Stimulated activated CD8-positive, alpha-beta memory T cell treated with anti-CD3 and anti-CD28 coated beads, Interleukin-15, amount 100 ng/mL, for 1 hour (primary cell): ENCODE measurements around the gene CDC25A.

Experiments
- DNase-seq: peaks from one replicate; pipeline ENCODE4 v3.0.0-alpha.2; 2020; ENCODE audit warnings: low read depth

The CDC25A gene

GRCh38 chr3:48194446-48195071 is 6.3 kb upstream of the CDC25A start:
- no peak for DNase-seq

DNA sequence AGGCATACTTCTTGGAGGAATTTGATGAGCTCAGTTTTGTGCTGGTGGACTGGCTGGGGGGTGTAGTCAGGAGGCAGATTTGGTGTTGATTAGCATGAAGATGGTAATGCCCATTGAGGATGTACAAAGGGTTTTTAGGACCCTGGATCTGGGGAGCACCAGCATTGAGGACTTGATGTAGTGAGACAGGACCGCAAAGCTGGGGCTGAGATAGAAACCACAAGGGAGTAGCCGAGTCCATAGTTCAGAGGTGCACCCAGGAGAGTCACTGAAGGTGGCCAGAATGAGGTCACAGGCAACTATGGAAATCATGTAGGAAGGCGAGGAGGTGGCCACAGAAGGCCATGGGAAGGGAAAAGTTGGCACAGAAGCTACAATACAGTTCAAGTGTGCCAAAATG is 2.7 kb upstream of the CDC25A start:
- DNase-seq: no peak

DNA sequence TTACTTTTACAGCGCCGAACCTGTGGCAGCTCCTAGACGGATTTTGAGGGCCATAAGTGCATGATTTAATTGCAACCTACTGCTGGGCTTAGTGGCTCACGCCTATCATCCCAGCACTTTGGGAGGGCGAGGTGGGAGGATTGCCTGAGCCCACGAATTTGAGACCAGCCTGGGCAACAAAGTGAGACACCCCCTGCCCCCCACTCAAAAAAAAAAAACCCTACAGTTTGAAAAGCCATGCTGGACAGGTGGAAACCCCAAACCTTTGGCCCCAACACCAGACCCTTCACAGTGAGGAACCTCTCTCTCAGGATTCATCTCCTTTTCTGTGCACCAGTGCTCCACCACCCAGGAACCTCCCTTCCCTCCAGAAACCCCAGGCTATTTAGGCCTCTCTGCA is 1.1 kb upstream of the CDC25A start:
- no peak for DNase-seq

DNA sequence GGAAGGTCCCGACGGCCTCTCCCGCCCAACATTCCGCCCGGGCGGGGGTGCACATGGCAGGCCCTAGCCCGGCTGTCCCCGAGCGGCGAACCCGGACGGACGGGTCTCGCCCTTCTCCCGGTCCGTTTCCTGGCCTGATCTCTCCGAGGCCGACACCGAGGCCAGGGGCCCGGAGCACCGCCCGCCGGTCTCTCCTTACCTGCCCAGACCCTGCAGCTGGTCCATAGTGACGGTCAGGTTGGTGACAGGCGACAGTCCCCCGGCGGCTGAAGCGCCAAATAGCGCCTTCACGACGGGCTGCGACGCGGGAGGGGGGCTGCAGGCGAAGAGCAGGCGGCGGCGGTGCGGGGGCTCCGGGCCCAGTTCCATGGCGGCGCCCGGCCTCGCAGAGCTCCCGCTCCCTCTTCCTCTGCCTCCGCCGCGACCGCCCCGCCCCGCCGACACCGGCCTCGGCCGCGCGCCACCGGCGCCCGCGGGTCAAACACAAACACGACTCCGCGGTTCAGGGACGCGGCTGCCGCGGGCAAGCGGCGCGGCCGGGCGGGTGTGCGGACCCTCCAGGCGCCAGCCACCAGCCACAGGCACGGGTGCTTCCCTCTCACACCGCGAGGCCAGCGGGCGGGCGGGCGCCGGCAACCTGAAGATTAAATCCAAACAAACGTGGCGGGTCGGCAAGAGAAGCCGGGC is 495 bp downstream of the CDC25A start:
- DNase-seq: no peak

DNA sequence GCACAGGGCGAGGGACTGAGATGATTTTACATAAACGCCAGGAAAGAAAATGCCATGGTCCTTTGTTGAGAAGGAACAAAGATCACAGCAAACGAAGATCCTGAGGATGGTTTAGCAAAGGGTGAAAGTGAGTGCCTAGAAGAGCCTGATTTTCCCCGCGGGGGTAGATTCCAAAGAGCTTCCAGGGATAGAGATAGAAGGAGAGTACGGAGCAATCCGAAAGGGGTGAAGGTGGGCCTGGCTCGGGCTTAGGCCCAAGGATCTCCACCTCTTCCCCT is 977 bp downstream of the CDC25A start:
- DNase-seq: no peak

DNA sequence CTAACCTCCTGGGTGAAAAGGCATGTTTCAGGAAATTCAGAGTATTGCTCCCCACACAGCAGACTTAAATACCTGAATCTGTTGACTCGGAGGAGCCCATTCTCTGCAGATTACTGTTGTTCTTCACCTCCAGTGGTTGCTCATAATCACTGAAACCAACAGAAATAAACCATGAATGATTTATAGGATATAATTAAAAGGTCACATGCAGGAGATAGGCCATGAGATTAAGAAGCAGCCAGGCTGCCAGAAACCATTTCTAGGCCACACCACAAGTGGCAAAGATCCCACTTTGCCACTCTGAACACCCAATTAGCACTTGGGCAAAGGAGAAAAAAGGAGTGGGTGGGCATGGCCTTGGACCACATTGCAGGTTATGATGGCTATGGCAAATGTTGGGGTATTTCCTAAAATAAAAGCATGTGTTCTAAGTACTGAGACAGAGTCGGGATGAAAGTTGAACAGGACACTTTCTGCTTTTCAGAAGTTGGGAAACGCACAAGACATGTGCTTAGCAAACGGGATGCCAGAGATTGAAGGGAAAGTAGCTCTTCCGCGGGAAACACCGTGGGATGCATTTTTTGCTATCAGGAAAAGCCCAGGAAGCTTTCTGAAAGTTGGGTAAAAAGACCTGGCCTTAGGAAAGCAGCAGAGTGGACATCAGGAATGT is 1.5 kb downstream of the CDC25A start:
- no peak for DNase-seq

- no peak for DNase-seq
Observed at GRCh38 chr3:48185129-48185528, 3.1 kb downstream of the CDC25A start.

GRCh38 chr3:48184299-48184698 is 3.9 kb downstream of the CDC25A start:
- DNase-seq: no peak

DNA sequence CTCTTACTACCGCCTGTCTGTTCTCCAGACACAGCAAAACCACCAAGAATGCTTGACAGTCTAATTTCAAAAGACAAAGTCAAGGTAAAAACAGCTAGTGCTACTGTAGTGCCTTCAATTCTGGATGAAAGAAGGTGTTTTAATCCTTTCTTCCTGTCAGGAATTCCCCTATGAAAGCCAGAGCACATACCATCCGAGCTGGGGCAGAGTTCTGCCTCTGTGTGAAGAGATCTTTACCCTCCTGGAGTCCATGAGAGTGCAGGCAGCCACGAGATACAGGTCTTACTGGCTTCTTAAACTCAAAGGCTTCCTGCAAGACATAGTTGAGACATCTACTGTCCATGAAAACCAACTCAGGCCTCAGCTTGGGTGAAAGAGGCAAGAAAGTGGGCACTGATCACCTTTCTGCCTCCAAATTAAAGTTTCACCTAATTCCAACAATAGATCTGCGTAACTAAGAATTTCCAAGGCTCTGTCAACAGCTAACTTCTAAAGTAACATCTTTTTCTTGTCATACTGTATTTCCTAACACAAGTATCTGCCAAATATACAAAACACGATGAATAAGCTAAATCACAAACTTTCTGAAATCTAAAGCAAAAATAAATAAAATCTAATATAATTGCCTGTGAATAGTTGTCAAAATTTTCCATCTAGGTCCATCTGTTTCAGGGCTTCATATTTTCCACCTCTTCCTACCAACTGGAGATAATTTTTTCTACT is 7.5 kb downstream of the CDC25A start:
- DNase-seq: no peak

GRCh38 chr3:48180021-48180420 is 8.2 kb downstream of the CDC25A start:
- no peak for DNase-seq

- DNase-seq: no peak
Observed at GRCh38 chr3:48178072-48178471, 10.1 kb downstream of the CDC25A start.

GRCh38 chr3:48157950-48158376 is 30.3 kb downstream of the CDC25A start:
- DNase-seq: peak; percentile 29

DNA sequence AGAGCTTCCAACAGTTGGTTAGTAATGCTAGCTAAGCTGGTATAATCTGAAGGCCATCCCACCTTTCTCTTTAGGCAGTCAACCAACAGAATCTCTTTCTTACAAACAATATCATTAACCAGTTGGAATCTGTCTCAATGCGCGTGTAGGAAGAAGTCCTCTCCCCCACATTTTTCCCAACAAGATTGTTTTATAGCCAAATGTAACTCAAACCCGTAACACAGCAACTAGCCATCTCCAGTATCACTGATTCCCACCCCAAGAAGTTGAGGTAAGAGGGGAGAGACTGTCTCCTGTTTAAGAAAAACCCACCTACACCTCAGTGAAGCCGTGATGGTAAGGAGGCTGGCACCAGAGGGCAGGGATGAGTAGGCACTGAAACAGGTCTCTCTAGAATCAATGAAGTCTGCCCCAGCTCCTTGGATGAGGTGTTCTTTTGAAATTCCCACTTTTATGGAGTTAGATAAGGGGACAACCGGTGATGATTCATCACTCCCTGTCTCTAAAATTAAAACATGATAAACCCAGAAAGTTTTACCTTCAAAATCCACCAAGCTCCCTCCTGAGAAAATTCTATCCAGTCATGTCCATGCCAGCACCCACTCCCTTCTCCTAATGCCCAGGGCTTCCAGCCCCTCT is 30.9 kb downstream of the CDC25A start:
- no peak for DNase-seq

DNA sequence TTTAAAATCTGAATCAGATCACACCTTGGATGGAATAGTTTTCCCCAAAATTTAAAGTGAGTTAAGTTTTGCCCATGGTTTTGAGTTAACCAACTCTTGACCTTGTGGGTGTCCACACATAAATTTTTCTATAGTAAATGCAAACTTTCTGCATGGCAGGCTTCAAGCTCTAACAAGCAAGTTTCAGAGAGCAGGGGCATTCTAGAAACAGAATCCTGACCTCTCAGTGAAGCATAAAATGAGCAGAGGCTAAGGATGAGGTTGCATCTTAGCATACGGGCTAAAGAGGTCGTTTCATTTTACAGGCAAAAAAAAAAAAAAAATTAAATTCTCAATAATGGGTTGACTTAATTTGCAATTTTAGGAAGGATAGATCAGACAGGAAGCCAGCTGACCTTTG is 32.1 kb downstream of the CDC25A start:
- DNase-seq: no peak

GRCh38 chr3:48155122-48155521 is 33.1 kb downstream of the CDC25A start:
- no peak for DNase-seq

GRCh38 chr3:48151807-48152427 is 36.3 kb downstream of the CDC25A start:
- DNase-seq: no peak

DNA sequence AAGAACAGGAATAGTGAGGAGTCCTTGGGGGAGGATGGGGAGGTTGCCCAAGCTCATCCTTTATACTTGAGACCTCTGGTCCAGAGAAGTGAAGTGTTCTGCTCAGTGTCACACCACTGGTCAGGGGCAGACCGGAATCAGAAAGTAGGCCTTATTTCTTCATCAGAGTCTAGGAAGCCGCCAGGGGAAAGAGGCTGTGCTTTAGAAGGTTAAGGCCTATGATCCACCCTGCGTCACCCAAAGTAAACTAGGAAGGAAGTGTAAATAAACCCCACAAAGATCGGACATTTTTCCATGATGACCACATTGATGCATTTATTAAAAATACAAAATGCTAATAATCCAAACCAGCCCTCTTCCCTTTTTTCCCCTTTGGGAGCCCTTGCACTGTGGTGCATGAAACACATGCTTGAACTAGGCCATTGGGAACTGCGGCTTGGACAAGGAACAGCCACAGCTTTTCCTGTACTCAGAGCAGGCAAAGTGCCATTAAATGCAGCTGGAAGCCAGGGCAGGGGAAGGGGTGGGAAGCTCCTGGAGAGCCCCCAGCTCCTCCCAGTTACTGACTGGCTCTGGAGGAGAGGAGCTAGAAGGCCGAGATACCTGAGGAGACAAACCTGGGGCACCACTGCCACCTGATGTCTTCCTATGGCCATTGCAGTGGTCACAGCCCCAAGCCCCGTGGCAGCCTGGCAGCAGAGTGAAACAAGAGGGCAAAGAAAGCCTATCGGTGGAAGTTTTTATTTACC is 37.0 kb downstream of the CDC25A start:
- DNase-seq: peak; percentile 12

GRCh38 chr3:48143992-48144391 is 44.2 kb downstream of the CDC25A start:
- no peak for DNase-seq

DNA sequence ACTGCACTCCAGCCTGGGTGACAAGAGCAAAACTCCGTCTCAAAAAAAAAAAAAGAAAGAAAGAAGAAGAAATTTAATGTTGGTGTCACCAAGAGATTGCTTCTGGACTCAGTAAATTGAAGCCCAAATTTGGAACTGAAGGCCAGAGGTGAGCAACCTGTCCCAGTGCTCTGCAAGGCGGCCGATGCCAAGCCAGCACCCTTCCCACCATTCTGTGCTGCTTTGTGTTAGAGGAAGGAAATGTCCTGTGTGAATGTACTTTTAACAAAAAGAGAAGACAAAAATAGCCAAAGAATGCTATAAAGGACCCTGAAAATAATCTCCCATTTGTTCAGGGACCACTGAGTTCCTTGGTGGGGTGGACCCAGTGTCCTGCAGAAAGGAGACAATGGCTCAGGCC is 44.6 kb downstream of the CDC25A start:
- DNase-seq: no peak

DNA sequence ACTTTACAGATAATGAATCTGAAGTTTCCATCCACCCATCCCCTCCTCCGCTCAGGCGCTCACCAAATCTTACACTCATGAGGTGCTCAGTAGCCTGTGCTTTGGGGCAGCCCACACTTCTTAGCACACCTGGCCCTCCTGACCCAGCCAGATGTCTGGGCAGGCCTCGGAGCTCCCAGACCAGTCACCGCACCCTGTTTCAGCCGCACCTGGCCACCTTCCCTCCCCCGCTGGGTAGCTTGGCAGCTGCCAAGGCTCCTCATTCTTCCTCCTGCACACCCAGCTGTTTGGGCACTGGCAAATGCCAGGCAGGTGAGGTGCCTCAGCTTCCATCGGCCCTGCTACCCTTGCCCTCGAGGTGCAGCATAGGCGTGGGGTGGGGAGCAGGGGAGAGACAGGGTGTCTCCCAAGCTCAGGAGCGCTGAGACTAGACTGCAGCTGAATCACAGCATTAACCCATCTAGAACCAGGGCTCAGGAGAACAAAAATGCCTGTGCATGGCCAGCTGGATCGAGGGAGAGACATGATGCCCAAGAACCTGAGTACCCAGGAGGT is 45.8 kb downstream of the CDC25A start:
- DNase-seq: no peak

GRCh38 chr3:48141604-48142137 is 46.5 kb downstream of the CDC25A start:
- no peak for DNase-seq
